Neural progenitor cell (in vitro differentiated cells): Measurements from ENCODE around the gene PPP2R2C. TPM values are rescaled to one million over a fixed set of nuclear protein-coding genes. Genes with fewer than 3 reads are reported as not detected.

Experiments
- DNase-seq: peaks from one replicate; pipeline ENCODE4 v3.0.0-alpha.2; 2016; ENCODE audit warnings: low spot score
- H2AFZ ChIP-seq: fragments of 200-600 bp; sonication (generic); replicated peaks from 2 replicates; pipeline ENCODE4 v1.6.1; 2016; ENCODE audit warnings: antibody characterized with exemption
- H3F3A ChIP-seq: fragments of 200-600 bp; sonication (generic); 2 replicates; pipeline ENCODE4 v1.6.1; 2016; ENCODE audit warnings: antibody characterized with exemption, low read depth
- H3K27ac ChIP-seq: fragments of 200-600 bp; sonication (generic); 2 replicates; pipeline ENCODE4 v1.5.1; 2016; ENCODE audit warnings: mild to moderate bottlenecking
- H3K27me3 ChIP-seq: fragments of 200-600 bp; sonication (generic); 2 replicates; pipeline ENCODE4 v1.6.1; 2016; ENCODE audit warnings: mild to moderate bottlenecking, moderate library complexity
- H3K36me3 ChIP-seq: fragments of 200-600 bp; sonication (generic); 2 replicates; pipeline ENCODE4 v1.5.1; 2016
- H3K4me1 ChIP-seq: fragments of 200-600 bp; sonication (generic); 2 replicates; pipeline ENCODE4 v1.6.1; 2016; ENCODE audit warnings: mixed run types
- H3K4me2 ChIP-seq: fragments of 200-600 bp; sonication (generic); 2 replicates; pipeline ENCODE4 v1.6.1; 2016
- H3K4me3 ChIP-seq: fragments of 200-600 bp; sonication (generic); 2 replicates; pipeline ENCODE4 v1.5.1; 2016
- H3K79me2 ChIP-seq: fragments of 200-600 bp; sonication (generic); 2 replicates; pipeline ENCODE4 v1.6.1; 2016; ENCODE audit warnings: low read depth
- H3K9ac ChIP-seq: fragments of 200-600 bp; sonication (generic); 2 replicates; pipeline ENCODE4 v1.6.1; 2016
- H3K9me3 ChIP-seq: fragments of 200-600 bp; sonication (generic); 2 replicates; pipeline ENCODE4 v1.5.1; 2016; ENCODE audit warnings: low read depth
- H4K20me1 ChIP-seq: fragments of 200-600 bp; sonication (generic); 2 replicates; pipeline ENCODE4 v1.6.1; 2016; ENCODE audit warnings: low read depth
- H3K27ac Mint-ChIP-seq: 3 replicates; pipeline ENCODE4 v1.8.0; 2021; ENCODE audit warnings: mixed read lengths
- H3K27me3 Mint-ChIP-seq: 2 replicates; pipeline ENCODE4 v1.8.0; 2022; ENCODE audit warnings: low read depth, mild to moderate bottlenecking, inconsistent platforms, moderate library complexity, mixed read lengths; ENCODE audit not compliant: insufficient read depth
- H3K36me3 Mint-ChIP-seq: 3 replicates; pipeline ENCODE4 v1.8.0; 2021; ENCODE audit warnings: mixed read lengths
- H3K4me1 Mint-ChIP-seq: 3 replicates; pipeline ENCODE4 v1.8.0; 2021; ENCODE audit warnings: mixed read lengths
- H3K4me3 Mint-ChIP-seq: 3 replicates; pipeline ENCODE4 v1.8.0; 2021; ENCODE audit warnings: mild to moderate bottlenecking, moderate library complexity, mixed read lengths
- H3K9me3 Mint-ChIP-seq: 3 replicates; pipeline ENCODE4 v1.8.0; 2020; ENCODE audit warnings: mixed read lengths
- EZH2 ChIP-seq: fragments of 200-600 bp; sonication (generic); IDR thresholded peaks from 2 replicates; pipeline ENCODE4 v1.6.1; 2017; ENCODE audit warnings: antibody characterized with exemption, mild to moderate bottlenecking, moderate library complexity
- EZH2phosphoT487 ChIP-seq: fragments of 200-600 bp; sonication (generic); IDR thresholded peaks from 2 replicates; pipeline ENCODE4 v1.6.1; 2017; ENCODE audit warnings: antibody characterized with exemption
- total RNA-seq: library from RNA; depleted of rRNA; stranded (reverse); fragments of >200 nt; gene quantifications from 2 replicates; pipeline ENCODE4 v1.2.3, GENCODE V29; 2015; ENCODE audit warnings: low replicate concordance
- TF ChIP-seq, protein P1 (sequence below): fragments of 200-600 bp; sonication (generic); IDR thresholded peaks from 2 replicates; pipeline ENCODE4 v1.5.1; 2017; ENCODE audit warnings: antibody characterized with exemption, mild to moderate bottlenecking

PPP2R2C gene
- total RNA-seq, 1 donor from 2014 or later, result 3.5 TPM

DNA sequence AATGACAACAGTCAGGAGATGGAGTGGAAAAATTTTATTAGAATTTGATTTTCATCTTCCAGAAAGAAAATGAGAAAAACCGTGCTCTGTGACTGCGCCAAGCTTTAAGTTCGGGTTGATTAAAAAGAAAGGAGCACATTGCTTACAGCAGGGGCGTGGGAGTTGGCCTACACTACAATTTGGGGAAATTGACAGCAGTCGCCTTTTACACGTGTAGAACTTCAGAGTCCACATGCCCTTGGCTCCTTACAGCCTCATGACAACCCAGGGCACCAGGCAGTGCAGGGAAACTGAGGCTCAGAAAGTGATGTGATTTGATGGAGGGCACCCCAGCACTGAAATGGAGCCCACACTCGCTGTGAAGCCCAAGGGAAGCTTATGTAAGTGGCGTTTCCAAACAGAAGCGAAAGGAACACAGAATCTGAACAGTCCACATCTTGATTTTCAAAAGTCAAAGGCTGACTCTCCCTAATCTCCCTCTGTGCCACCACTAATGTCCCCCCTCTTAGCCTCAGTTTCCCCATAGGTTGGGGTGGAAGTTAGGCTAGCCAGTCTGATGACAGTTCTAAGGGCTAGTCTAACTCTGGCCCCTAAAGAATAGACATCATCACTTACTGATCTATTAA lies 5.5 kb downstream of the PPP2R2C start:
- Histone ChIP-seq H3F3A (peaks cover 10% of the 10 kb centered on the region), H3K4me3 (no peak overlapping the region), H2AFZ (no peak overlapping the region), H3K79me2 (no peaks in the 10 kb centered on the region), H3K36me3 (no peaks in the 10 kb centered on the region), H3K27ac (no peak overlapping the region), H3K4me1 (peaks cover 17% of the 10 kb centered on the region), H3K27me3 (peaks cover 58% of the 10 kb centered on the region), H4K20me1 (no peaks in the 10 kb centered on the region), H3K9me3 (no peaks in the 10 kb centered on the region), H3K9ac (no peak overlapping the region), H3K4me2 (no peak overlapping the region)
- Mint-ChIP-seq H3K36me3 (no peaks in the 10 kb centered on the region), H3K4me1 (peaks cover 3% of the 10 kb centered on the region), H3K9me3 (no peaks in the 10 kb centered on the region), H3K27ac (no peak overlapping the region), H3K4me3 (no peak overlapping the region), H3K27me3 (peaks cover 28% of the 10 kb centered on the region)
- no peak for DNase-seq
- TF ChIP-seq EZH2 (no peak), EZH2phosphoT487 (no peak)
- TF ChIP-seq, protein P1, sequence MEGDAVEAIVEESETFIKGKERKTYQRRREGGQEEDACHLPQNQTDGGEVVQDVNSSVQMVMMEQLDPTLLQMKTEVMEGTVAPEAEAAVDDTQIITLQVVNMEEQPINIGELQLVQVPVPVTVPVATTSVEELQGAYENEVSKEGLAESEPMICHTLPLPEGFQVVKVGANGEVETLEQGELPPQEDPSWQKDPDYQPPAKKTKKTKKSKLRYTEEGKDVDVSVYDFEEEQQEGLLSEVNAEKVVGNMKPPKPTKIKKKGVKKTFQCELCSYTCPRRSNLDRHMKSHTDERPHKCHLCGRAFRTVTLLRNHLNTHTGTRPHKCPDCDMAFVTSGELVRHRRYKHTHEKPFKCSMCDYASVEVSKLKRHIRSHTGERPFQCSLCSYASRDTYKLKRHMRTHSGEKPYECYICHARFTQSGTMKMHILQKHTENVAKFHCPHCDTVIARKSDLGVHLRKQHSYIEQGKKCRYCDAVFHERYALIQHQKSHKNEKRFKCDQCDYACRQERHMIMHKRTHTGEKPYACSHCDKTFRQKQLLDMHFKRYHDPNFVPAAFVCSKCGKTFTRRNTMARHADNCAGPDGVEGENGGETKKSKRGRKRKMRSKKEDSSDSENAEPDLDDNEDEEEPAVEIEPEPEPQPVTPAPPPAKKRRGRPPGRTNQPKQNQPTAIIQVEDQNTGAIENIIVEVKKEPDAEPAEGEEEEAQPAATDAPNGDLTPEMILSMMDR, result no peak

DNA sequence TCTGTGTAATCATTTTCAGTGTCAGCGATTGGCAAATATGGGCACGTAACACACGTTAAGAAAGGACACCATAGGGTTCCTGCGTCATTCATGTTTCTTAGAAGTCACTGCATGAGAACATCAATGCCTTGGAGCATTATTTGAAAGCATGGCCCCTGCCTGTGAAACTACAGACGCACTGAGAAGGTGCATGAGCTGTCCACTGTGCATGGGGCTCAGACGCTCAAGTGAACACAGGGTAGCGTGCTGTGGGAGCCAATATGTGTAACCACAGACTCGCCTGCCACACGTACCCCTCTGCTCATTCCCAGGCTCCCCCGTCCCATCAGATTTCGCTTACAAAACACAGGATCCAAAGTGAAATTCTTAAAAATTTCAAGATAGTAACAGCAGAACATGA lies 6.5 kb downstream of the PPP2R2C start:
- no peaks in the 10 kb centered on the region for H3K36me3 Mint-ChIP-seq
- no peak for DNase-seq
- peaks cover 26% of the 10 kb centered on the region for H3K27me3 Mint-ChIP-seq
- Histone ChIP-seq H3K27ac (no peak overlapping the region), H3F3A (peaks cover 5% of the 10 kb centered on the region), H3K9ac (no peak overlapping the region), H3K9me3 (no peaks in the 10 kb centered on the region), H3K4me2 (no peak overlapping the region), H2AFZ (no peak overlapping the region), H3K4me3 (no peak overlapping the region), H3K79me2 (no peaks in the 10 kb centered on the region), H3K4me1 (peaks cover 12% of the 10 kb centered on the region), H3K36me3 (no peaks in the 10 kb centered on the region), H4K20me1 (no peaks in the 10 kb centered on the region), H3K27me3 (peaks cover 49% of the 10 kb centered on the region)
- H3K4me1 Mint-ChIP-seq, result peaks cover 3% of the 10 kb centered on the region
- no peaks in the 10 kb centered on the region for H3K9me3 Mint-ChIP-seq
- H3K4me3 Mint-ChIP-seq, result no peak overlapping the region
- TF ChIP-seq, protein P1, result no peak
- TF ChIP-seq EZH2 (no peak), EZH2phosphoT487 (no peak)
- no peak overlapping the region for H3K27ac Mint-ChIP-seq

DNA sequence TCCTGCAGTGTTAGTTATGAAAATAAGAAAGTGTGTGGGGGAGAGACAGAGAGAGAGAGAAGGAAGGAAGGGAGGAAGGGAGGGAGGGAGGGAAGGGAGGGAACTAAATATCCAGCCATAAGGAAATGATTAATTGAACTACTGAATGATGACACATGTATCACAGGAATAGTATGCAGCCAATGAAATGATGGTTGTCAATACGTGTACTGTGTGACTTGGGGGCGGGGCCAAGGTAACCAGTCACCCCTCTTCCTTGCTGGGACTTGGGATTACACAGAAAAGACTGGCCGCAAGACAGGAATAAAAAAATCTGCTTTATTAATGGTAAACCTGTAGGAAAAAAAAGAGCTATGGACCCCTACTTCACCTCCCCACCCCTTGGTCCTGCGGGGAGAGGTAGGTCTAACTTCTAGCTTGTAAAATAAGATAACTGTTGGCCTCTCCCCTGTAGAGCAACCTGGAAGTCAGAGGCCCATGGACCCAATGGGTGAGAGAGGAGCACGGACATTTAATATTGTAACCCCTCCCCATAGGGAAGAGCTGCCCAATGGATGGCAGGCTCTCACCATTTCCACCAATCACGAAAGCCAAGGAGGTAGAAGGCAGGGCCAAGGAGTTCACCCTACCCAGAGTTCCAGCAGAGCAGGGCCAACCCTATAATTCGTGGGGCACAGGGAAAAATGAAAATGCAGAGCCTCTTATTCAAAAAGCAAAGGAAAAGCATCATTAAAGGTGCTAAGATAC lies 7.4 kb downstream of the PPP2R2C start:
- Histone ChIP-seq H3K79me2 (no peaks in the 10 kb centered on the region), H3K27me3 (peaks cover 40% of the 10 kb centered on the region), H3K4me1 (peaks cover 12% of the 10 kb centered on the region), H2AFZ (no peak overlapping the region), H4K20me1 (no peaks in the 10 kb centered on the region), H3K4me2 (no peak overlapping the region), H3K27ac (no peak overlapping the region), H3K36me3 (no peaks in the 10 kb centered on the region), H3K4me3 (no peak overlapping the region), H3F3A (peaks cover 5% of the 10 kb centered on the region), H3K9me3 (no peaks in the 10 kb centered on the region), H3K9ac (no peak overlapping the region)
- TF ChIP-seq EZH2 (no peak), EZH2phosphoT487 (no peak)
- TF ChIP-seq, protein P1, result no peak
- H3K27me3 Mint-ChIP-seq, result peaks cover 24% of the 10 kb centered on the region
- H3K27ac Mint-ChIP-seq, result no peak overlapping the region
- H3K36me3 Mint-ChIP-seq, result no peaks in the 10 kb centered on the region
- no peaks in the 10 kb centered on the region for H3K9me3 Mint-ChIP-seq
- no peak for DNase-seq
- no peak overlapping the region for H3K4me3 Mint-ChIP-seq
- no peaks in the 10 kb centered on the region for H3K4me1 Mint-ChIP-seq
